ENCODE data around the gene NKAIN4. TPM values are rescaled to one million over a fixed set of nuclear protein-coding genes. Genes with fewer than 3 reads are reported as not detected.

NKAIN4 gene
- total RNA-seq, 1 donor from 2014 or later, result 44.0 TPM

DNA sequence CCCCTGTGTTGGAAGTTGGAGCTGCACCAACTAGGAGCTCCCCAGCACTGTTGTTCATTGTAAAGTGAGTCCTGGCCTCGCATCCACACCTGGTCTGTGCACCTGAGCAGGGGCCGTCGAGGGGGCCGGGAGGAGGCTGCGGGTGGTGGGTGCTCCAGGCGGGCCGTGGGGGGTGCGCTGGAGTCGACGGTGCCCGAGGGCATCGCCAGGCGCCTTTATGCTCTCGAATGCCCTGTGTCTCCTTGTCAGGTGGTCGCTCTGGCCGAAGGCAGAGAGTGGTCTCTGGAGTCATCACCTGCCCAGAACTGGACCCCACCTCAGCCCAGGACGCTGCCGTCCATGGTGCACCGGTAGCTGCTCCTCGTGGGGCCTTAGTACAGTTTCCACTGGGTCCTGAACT lies 22.7 kb upstream of the NKAIN4 start:
- no peak for DNase-seq (ENCODE audit: low read depth, low spot score)
- no peaks in the 10 kb centered on the region for H3K27me3 Mint-ChIP-seq (ENCODE audit: low read depth)
- H3K9me3 Mint-ChIP-seq, result no peaks in the 10 kb centered on the region
- H3K36me3 Mint-ChIP-seq (ENCODE audit: low read depth), result no peaks in the 10 kb centered on the region
- H3K27ac Mint-ChIP-seq (ENCODE audit: unreplicated experiment), result no peak overlapping the region
- TF ChIP-seq, protein P1, sequence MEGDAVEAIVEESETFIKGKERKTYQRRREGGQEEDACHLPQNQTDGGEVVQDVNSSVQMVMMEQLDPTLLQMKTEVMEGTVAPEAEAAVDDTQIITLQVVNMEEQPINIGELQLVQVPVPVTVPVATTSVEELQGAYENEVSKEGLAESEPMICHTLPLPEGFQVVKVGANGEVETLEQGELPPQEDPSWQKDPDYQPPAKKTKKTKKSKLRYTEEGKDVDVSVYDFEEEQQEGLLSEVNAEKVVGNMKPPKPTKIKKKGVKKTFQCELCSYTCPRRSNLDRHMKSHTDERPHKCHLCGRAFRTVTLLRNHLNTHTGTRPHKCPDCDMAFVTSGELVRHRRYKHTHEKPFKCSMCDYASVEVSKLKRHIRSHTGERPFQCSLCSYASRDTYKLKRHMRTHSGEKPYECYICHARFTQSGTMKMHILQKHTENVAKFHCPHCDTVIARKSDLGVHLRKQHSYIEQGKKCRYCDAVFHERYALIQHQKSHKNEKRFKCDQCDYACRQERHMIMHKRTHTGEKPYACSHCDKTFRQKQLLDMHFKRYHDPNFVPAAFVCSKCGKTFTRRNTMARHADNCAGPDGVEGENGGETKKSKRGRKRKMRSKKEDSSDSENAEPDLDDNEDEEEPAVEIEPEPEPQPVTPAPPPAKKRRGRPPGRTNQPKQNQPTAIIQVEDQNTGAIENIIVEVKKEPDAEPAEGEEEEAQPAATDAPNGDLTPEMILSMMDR (conservative IDR thresholded peaks at IDR 0.05), result no peak
- H3K4me3 Mint-ChIP-seq, result peak overlapping the region; percentile 74
- peaks cover 8% of the 10 kb centered on the region for H3K4me1 Mint-ChIP-seq

DNA sequence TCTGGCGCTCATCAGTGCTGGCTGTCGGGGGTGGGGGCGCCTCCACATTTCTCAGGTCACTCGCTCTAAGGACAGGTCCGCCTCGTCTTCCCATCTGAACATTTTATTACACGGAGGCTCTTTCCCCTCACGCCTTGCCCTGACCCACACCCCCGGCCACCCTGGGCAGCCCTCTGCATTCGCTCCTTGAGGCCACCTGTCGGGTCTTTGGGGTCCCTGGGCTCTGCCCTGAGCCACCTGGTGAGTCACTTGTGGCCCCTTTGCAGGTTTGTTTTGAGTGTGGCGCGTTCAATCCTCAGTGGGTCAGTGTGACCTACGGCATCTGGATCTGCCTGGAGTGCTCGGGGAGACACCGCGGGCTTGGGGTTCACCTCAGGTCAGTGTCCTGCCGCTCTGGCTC lies 21.6 kb upstream of the NKAIN4 start:
- Mint-ChIP-seq H3K4me1 (peaks cover 14% of the 10 kb centered on the region), H3K27ac (ENCODE audit: unreplicated experiment) (no peak overlapping the region), H3K36me3 (ENCODE audit: low read depth) (no peaks in the 10 kb centered on the region), H3K27me3 (ENCODE audit: low read depth) (no peaks in the 10 kb centered on the region), H3K4me3 (peak overlapping the region; percentile 74), H3K9me3 (no peaks in the 10 kb centered on the region)
- TF ChIP-seq, protein P1 (conservative IDR thresholded peaks at IDR 0.05), result no peak
- no peak for DNase-seq (ENCODE audit: low read depth, low spot score)

DNA sequence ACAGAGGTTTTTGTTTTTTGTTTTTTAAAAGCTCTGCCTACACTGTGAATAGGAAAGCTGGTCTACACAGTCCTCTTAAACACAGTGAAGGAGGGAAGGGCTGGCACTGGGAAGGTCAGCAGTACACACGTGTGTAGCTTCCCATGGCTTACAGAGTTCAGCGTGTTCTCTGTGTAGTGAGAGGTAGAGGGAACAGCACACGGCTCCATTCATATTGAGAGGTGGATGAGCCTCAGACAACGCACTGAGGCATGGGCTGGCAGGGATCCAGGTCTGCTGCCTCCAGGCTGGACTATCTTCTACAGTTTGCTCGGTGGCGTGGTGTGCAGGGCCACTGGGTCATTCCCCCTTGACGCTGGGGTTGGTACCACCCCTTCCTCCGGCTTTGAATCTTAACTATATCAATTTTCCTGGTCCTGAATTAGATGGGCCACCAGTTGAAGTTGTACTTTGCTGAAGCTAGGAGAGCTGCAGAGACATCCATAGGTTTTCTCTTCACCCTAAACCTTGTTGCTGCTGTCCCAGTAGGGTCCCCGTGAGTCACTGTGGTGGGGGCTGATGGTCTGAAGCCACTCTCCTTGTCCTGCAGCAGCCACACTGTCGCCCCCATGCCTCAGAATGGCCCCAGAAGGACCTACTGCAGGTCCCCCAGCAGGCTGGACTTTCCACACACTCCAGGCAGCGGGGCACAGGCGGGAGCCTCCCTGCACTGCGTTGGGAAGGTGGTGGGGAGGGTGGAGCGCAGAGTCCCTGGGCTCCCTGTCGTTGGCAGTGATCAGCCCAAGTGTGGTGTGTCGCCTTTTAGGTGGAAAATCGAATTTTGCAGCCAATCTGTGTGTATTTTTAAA lies 20.3 kb upstream of the NKAIN4 start:
- Mint-ChIP-seq H3K9me3 (no peaks in the 10 kb centered on the region), H3K27ac (ENCODE audit: unreplicated experiment) (no peak overlapping the region), H3K4me3 (peak overlapping the region; percentile 74), H3K36me3 (ENCODE audit: low read depth) (no peaks in the 10 kb centered on the region), H3K4me1 (peaks cover 14% of the 10 kb centered on the region), H3K27me3 (ENCODE audit: low read depth) (no peaks in the 10 kb centered on the region)
- TF ChIP-seq, protein P1 (conservative IDR thresholded peaks at IDR 0.05), result no peak
- DNase-seq (ENCODE audit: low read depth, low spot score), result no peak

DNA sequence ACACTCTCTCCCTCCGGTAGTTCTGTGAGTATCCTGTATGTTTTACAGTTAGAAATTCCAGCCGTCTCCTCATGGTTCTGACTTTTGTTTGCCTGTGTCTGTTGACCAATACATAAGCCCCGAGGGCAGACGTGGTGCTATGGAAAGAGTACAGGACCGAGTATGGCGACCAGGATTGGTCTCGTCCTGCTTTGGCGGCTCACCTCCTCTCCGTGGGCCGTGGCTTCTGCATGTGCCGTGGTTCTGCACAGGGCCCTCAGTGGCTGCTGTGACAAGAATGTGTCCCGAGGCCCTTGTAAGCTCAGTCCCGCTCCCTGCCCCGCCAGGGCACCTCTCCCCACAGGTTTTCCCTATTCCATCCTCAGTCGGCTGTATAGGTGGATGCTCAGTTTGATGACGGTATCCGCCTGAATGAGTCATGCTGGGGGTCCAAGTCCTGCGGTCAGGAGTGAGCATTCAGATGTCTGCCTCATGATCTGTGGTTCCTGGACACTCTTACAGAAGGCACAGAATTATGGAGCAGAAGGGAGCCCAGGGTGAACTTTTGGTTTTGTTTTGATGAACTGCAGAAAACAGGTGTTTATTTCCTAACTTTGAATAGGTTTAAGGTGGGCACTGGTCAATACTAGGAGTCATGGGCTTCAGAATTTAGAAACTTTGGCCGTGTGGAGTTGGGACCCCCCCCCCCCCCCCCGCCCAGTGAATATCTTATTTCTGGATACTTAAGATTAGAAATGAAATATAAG lies 19.5 kb upstream of the NKAIN4 start:
- peak overlapping the region; percentile 66 for H3K27ac Mint-ChIP-seq (ENCODE audit: unreplicated experiment)
- H3K4me1 Mint-ChIP-seq, result peaks cover 14% of the 10 kb centered on the region
- H3K27me3 Mint-ChIP-seq (ENCODE audit: low read depth), result no peaks in the 10 kb centered on the region
- H3K36me3 Mint-ChIP-seq (ENCODE audit: low read depth), result no peaks in the 10 kb centered on the region
- DNase-seq (ENCODE audit: low read depth, low spot score), result no peak
- H3K4me3 Mint-ChIP-seq, result peak overlapping the region; percentile 92
- TF ChIP-seq, protein P1 (conservative IDR thresholded peaks at IDR 0.05), result no peak
- H3K9me3 Mint-ChIP-seq, result no peaks in the 10 kb centered on the region

DNA sequence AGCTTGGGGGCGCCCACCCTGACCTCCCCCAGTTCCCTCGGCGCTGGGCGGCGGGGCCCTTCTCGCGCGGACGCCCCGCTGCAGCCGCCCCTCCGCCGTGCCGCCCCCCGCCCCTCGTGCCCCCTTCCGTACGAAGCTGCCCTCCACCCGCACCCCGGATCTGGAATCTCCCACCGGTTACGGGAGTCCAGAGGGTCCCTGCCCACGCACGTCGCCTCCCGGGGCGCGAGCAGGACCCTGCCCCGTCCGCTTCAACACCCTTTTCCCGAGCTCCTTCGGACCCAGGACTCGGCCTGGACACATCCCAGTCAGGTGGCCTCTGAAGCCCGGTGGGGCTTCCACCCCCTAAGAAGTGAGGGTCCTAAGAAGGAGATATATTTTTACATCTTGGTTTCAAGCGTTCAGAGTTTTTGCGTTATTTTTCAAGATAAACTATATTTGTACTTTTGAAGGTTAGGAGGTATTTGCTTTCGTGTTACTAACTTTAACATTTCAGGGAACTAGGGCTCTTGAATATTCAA lies 18.9 kb upstream of the NKAIN4 start:
- TF ChIP-seq, protein P1 (conservative IDR thresholded peaks at IDR 0.05), result no peak
- H3K27me3 Mint-ChIP-seq (ENCODE audit: low read depth), result no peaks in the 10 kb centered on the region
- H3K4me1 Mint-ChIP-seq, result peaks cover 21% of the 10 kb centered on the region
- DNase-seq (ENCODE audit: low read depth, low spot score), result no peak
- H3K9me3 Mint-ChIP-seq, result no peaks in the 10 kb centered on the region
- H3K4me3 Mint-ChIP-seq, result peak overlapping the region; percentile 92
- H3K27ac Mint-ChIP-seq (ENCODE audit: unreplicated experiment), result peak overlapping the region; percentile 66
- H3K36me3 Mint-ChIP-seq (ENCODE audit: low read depth), result no peaks in the 10 kb centered on the region

Measured in neural crest cell (in vitro differentiated cells).